GM20000 (cell line): ENCODE results near the gene DENND2A.
A peak's percentile ranks its signal among the peaks of the same experiment; 100 is the strongest.

Experiments used
- DNase-seq: peaks from one replicate; pipeline ENCODE4 v3.0.0; 2012; ENCODE audit warnings: low spot score
- CTCF ChIP-seq: IDR thresholded peaks from 2 replicates; pipeline ENCODE4 v1.5.1; 2012; ENCODE audit warnings: mild to moderate bottlenecking, control low read depth; ENCODE audit errors: extremely low read depth, missing control alignments

The DENND2A gene

GRCh38 chr7:140640727-140641523 lies at the start of gene DENND2A:
Gene DENND2A, minus strand, starts transcription at chr7:140640813. Its CDS starts 38,416 bp downstream, at chr7:140602397.
- no peak for TF ChIP-seq CTCF
- peak; percentile 57 for DNase-seq

- DNase-seq = no peak
- TF ChIP-seq CTCF = no peak
These were observed 48.9 kb upstream of the DENND2A start for GRCh38 chr7:140689199-140690152.

- no peak for DNase-seq
- no peak for TF ChIP-seq CTCF
These were observed 47.7 kb upstream of the DENND2A start for GRCh38 chr7:140688341-140688740.

GRCh38 chr7:140686921-140687320 lies 46.3 kb upstream of the DENND2A start:
- no peak for TF ChIP-seq CTCF
- DNase-seq = no peak

GRCh38 chr7:140685407-140686087 lies 44.9 kb upstream of the DENND2A start:
- TF ChIP-seq CTCF = no peak
- DNase-seq = no peak

GRCh38 chr7:140684066-140684950 lies 43.7 kb upstream of the DENND2A start:
- TF ChIP-seq CTCF = no peak
- DNase-seq = no peak
